ENCODE results near the gene UNC13D. TPM values are rescaled to one million over a fixed set of nuclear protein-coding genes. Genes with fewer than 3 reads are reported as not detected.

Gene UNC13D
- total and polyA plus RNA-seq, 9 of the 15 experiments (the other 6 are each of a cell fraction or from before 2014, with no cell fraction given): 0.86 to 244 (median 69.2) TPM

DNA sequence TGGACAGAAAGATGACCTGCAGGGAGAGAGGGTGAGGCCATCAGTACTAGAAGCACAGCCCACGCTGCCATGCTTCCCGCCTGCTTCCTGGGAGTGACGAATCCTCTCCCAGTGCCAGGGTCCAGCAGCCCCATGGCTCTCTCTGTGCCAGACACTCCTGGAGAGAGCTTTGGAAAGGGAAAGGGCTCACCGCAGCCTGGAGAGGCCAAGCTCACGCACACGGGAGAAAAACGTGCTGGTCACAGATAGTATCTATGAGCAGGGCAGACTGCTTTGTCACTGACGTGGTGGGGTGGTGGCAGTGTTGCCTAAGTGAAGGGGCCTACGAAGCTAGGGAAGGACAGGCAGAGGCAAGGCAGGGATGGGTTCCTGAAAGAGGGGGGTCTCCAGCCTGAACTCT lies 5.5 kb upstream of the UNC13D start (continued):
- TF ChIP-seq L3MBTL2 (IDR thresholded peaks at IDR 0.05): peak; percentile 24; the same call in 1 of the 2 replicates
- TF ChIP-seq, protein P1, sequence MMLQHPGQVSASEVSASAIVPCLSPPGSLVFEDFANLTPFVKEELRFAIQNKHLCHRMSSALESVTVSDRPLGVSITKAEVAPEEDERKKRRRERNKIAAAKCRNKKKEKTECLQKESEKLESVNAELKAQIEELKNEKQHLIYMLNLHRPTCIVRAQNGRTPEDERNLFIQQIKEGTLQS (IDR thresholded peaks at IDR 0.05): no peak
- TF ChIP-seq, protein P1 (CRISPR knock-in tag; conservative IDR thresholded peaks at IDR 0.05): no peak
- no peak for TF ChIP-seq CAMTA2 (CRISPR knock-in tag; conservative IDR thresholded peaks at IDR 0.05)
- no peak for TF ChIP-seq HNRNPUL1 (IDR thresholded peaks at IDR 0.05; ENCODE audit: low read length)
- TF ChIP-seq, protein P2, sequence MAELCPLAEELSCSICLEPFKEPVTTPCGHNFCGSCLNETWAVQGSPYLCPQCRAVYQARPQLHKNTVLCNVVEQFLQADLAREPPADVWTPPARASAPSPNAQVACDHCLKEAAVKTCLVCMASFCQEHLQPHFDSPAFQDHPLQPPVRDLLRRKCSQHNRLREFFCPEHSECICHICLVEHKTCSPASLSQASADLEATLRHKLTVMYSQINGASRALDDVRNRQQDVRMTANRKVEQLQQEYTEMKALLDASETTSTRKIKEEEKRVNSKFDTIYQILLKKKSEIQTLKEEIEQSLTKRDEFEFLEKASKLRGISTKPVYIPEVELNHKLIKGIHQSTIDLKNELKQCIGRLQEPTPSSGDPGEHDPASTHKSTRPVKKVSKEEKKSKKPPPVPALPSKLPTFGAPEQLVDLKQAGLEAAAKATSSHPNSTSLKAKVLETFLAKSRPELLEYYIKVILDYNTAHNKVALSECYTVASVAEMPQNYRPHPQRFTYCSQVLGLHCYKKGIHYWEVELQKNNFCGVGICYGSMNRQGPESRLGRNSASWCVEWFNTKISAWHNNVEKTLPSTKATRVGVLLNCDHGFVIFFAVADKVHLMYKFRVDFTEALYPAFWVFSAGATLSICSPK (IDR thresholded peaks at IDR 0.05; ENCODE audit: borderline replicate concordance): no peak
- peak in 1 of 2 experiments; percentile 20; a peak in 1 of 4 replicates for TF ChIP-seq RAD21 (CRISPR knock-in tag; conservative IDR thresholded peaks at IDR 0.05 in 1 of 2, IDR thresholded peaks at IDR 0.05 in 1 of 2)
- TF ChIP-seq, protein P3, sequence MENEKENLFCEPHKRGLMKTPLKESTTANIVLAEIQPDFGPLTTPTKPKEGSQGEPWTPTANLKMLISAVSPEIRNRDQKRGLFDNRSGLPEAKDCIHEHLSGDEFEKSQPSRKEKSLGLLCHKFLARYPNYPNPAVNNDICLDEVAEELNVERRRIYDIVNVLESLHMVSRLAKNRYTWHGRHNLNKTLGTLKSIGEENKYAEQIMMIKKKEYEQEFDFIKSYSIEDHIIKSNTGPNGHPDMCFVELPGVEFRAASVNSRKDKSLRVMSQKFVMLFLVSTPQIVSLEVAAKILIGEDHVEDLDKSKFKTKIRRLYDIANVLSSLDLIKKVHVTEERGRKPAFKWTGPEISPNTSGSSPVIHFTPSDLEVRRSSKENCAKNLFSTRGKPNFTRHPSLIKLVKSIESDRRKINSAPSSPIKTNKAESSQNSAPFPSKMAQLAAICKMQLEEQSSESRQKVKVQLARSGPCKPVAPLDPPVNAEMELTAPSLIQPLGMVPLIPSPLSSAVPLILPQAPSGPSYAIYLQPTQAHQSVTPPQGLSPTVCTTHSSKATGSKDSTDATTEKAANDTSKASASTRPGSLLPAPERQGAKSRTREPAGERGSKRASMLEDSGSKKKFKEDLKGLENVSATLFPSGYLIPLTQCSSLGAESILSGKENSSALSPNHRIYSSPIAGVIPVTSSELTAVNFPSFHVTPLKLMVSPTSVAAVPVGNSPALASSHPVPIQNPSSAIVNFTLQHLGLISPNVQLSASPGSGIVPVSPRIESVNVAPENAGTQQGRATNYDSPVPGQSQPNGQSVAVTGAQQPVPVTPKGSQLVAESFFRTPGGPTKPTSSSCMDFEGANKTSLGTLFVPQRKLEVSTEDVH (IDR thresholded peaks at IDR 0.05; ENCODE audit: low read depth, partially characterized antibody): peak; percentile 46
- TF ChIP-seq, protein P4, sequence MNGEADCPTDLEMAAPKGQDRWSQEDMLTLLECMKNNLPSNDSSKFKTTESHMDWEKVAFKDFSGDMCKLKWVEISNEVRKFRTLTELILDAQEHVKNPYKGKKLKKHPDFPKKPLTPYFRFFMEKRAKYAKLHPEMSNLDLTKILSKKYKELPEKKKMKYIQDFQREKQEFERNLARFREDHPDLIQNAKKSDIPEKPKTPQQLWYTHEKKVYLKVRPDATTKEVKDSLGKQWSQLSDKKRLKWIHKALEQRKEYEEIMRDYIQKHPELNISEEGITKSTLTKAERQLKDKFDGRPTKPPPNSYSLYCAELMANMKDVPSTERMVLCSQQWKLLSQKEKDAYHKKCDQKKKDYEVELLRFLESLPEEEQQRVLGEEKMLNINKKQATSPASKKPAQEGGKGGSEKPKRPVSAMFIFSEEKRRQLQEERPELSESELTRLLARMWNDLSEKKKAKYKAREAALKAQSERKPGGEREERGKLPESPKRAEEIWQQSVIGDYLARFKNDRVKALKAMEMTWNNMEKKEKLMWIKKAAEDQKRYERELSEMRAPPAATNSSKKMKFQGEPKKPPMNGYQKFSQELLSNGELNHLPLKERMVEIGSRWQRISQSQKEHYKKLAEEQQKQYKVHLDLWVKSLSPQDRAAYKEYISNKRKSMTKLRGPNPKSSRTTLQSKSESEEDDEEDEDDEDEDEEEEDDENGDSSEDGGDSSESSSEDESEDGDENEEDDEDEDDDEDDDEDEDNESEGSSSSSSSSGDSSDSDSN (IDR thresholded peaks at IDR 0.05; ENCODE audit: borderline replicate concordance in 1 of 2, low read depth in 2 of 2, low read length in 2 of 2): no peak
- TF ChIP-seq FOXK2 (conservative IDR thresholded peaks at IDR 0.05 in 1 of 2, IDR thresholded peaks at IDR 0.05 in 1 of 2; ENCODE audit: low read depth in 2 of 2): 0 out of 4 replicates have a peak, but pooled peaks have one; percentile 36 to 38
- no peak for TF ChIP-seq ZNF445 (CRISPR knock-in tag; IDR thresholded peaks at IDR 0.05; ENCODE audit: low read depth)
- TF ChIP-seq ADNP (tag; IDR thresholded peaks at IDR 0.05): no peak
- TF ChIP-seq, protein P5, sequence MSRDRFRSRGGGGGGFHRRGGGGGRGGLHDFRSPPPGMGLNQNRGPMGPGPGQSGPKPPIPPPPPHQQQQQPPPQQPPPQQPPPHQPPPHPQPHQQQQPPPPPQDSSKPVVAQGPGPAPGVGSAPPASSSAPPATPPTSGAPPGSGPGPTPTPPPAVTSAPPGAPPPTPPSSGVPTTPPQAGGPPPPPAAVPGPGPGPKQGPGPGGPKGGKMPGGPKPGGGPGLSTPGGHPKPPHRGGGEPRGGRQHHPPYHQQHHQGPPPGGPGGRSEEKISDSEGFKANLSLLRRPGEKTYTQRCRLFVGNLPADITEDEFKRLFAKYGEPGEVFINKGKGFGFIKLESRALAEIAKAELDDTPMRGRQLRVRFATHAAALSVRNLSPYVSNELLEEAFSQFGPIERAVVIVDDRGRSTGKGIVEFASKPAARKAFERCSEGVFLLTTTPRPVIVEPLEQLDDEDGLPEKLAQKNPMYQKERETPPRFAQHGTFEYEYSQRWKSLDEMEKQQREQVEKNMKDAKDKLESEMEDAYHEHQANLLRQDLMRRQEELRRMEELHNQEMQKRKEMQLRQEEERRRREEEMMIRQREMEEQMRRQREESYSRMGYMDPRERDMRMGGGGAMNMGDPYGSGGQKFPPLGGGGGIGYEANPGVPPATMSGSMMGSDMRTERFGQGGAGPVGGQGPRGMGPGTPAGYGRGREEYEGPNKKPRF (IDR thresholded peaks at IDR 0.05; ENCODE audit: low read depth, low read length): no peak
- TF ChIP-seq POLR2H (tag; IDR thresholded peaks at IDR 0.05; ENCODE audit: low read depth): no peak
- no peak for TF ChIP-seq RBM39 (optimal IDR thresholded peaks at IDR 0.05; ENCODE audit: low read depth, low read length)
- no peak for TF ChIP-seq ZNF324 (CRISPR knock-in tag; IDR thresholded peaks at IDR 0.05)
